Urinary bladder (tissue), 4 donors: Measurements from ENCODE around the gene C6orf47. TPM values are rescaled to one million over a fixed set of nuclear protein-coding genes. Genes with fewer than 3 reads are reported as not detected.

ENCODE experiments used
- DNase-seq: peaks from one replicate; pipeline ENCODE4 v3.0.0-alpha.2; 2015; ENCODE audit errors: extremely low spot score
- H3K27ac ChIP-seq: one replicate; pipeline ENCODE4 v1.5.1; 2013; ENCODE audit warnings: low read depth, mild to moderate bottlenecking, moderate library complexity
- H3K36me3 ChIP-seq: one replicate; pipeline ENCODE4 v1.6.1; 2013; ENCODE audit warnings: mild to moderate bottlenecking, moderate library complexity; ENCODE audit not compliant: insufficient read depth
- H3K4me1 ChIP-seq: one replicate; pipeline ENCODE4 v1.6.1; 2013; ENCODE audit warnings: mild to moderate bottlenecking, moderate library complexity; ENCODE audit not compliant: insufficient read depth
- H3K4me3 ChIP-seq: one replicate; pipeline ENCODE4 v1.5.1; 2013; ENCODE audit warnings: low read depth, low read length
- WGBS: extraction: QIAGEN DNeasy Blood & Tissue Kit; methylation state at CpG from one replicate; pipeline ENCODE4 v1.1.7; 2013; 5-methylcytosine and 5-hydroxymethylcytosine counted together
- polyA plus RNA-seq: library from polyadenylated mRNA; stranded (reverse); fragments of 200-250 nt; gene quantifications from one replicate; pipeline ENCODE4 v1.2.3, GENCODE V29; 2013
- total RNA-seq: library from RNA; depleted of rRNA; stranded (reverse); fragments of >200 nt; gene quantifications from one replicate; pipeline ENCODE4 v1.2.3, GENCODE V29; 2014
- donor health status: healthy with polysubstance abuse.
- donor health status: healthy.

The C6orf47 gene
- total and polyA plus RNA-seq, 2 donors = 17.6 to 29.7 TPM

- Histone ChIP-seq H3K4me3 (no peak overlapping the region), H3K36me3 (peaks cover 2% of the 10 kb centered on the region), H3K27ac (no peak overlapping the region), H3K4me1 (no peaks in the 10 kb centered on the region)
- DNase-seq = no peak
- WGBS = 72% methylated on average over 8 of the region's 8 CpGs
Observed at GRCh38 chr6:31677955-31678354, 17.4 kb upstream of the C6orf47 start.

DNA sequence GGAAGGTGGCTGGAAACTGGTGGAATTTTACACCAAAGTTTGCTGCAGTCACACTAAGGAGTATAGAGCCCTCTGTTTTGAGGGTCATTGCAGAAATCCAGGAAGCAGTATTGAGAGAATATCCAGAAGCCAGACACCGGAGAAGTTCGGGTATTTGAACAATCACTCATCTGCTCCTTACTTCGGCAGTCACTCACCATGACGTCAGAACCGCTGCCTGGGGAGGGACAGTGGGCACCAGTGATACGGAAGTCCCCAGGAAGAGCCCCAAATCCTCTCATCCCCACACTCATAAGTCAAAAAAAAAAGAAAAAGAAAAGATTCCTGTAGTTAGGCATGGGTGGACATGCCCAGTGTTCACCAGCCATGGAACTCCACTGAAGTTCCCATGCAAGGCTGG, 16.3 kb upstream of the C6orf47 start:
- 72% methylated on average over 6 of the region's 6 CpGs for WGBS
- Histone ChIP-seq H3K4me1 (no peaks in the 10 kb centered on the region), H3K36me3 (peaks cover 2% of the 10 kb centered on the region), H3K27ac (no peak overlapping the region), H3K4me3 (no peak overlapping the region)
- no peak for DNase-seq

DNA sequence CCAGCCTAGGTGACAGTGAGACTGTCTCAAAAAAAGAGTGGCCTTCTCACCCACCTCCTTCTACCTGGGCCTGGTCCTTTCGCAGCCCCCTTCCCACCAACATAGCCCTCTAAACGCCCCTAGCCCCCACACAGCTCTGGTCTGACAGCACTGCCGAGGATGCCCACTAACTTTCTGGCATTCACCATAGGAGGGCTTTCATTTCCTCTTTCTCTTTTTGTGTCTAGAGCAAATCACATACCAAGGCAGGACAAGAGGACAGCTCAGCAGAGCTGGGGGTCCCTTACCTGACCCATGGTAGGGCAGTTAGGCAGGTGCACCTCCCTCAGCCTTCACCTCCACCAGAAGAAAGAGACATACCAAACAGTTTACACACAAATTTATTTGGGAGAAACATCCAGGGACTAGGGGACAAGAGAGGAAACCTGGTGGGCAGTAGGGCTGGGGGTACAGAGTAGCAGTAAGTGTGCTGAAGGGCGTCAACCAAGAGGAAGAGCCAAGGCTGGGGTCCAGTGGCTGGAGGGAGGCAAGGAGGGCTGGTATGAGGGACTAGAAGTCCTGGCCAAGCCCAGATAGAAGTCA, 15.8 kb upstream of the C6orf47 start:
- H3K36me3 ChIP-seq = peaks cover 2% of the 10 kb centered on the region

GRCh38 chr6:31669676-31670075, 9.1 kb upstream of the C6orf47 start, which contains the start of gene LY6G5B:
TSS of gene LY6G5B (plus strand) at chr6:31669976. CDS start at chr6:31670951, 975 bp downstream.
- no peak for DNase-seq
- Histone ChIP-seq H3K4me3 (no peak within 1 kb of the TSS), H3K36me3 (peaks cover 11% of the 10 kb centered on the region), H3K27ac (no peak within 1 kb of the TSS), H3K4me1 (no peaks in the 10 kb centered on the region)
- 92% methylated on average over 8 of the region's 8 CpGs for WGBS

More for the DNA sequence above, 15.8 kb upstream of the C6orf47 start:
- no peak overlapping the region for H3K27ac ChIP-seq
- DNase-seq = no peak
- WGBS = 85% methylated on average over 4 of the region's 4 CpGs
- H3K4me1 ChIP-seq = no peaks in the 10 kb centered on the region
- no peak overlapping the region for H3K4me3 ChIP-seq

GRCh38 chr6:31666337-31666965, 5.9 kb upstream of the C6orf47 start:
- Histone ChIP-seq H3K4me3 (peak overlapping the region; percentile 80), H3K4me1 (no peaks in the 10 kb centered on the region), H3K36me3 (peaks cover 8% of the 10 kb centered on the region), H3K27ac (peak overlapping the region; percentile 87)
- WGBS = 4% methylated on average over 15 of the region's 15 CpGs
- DNase-seq = no peak

DNA sequence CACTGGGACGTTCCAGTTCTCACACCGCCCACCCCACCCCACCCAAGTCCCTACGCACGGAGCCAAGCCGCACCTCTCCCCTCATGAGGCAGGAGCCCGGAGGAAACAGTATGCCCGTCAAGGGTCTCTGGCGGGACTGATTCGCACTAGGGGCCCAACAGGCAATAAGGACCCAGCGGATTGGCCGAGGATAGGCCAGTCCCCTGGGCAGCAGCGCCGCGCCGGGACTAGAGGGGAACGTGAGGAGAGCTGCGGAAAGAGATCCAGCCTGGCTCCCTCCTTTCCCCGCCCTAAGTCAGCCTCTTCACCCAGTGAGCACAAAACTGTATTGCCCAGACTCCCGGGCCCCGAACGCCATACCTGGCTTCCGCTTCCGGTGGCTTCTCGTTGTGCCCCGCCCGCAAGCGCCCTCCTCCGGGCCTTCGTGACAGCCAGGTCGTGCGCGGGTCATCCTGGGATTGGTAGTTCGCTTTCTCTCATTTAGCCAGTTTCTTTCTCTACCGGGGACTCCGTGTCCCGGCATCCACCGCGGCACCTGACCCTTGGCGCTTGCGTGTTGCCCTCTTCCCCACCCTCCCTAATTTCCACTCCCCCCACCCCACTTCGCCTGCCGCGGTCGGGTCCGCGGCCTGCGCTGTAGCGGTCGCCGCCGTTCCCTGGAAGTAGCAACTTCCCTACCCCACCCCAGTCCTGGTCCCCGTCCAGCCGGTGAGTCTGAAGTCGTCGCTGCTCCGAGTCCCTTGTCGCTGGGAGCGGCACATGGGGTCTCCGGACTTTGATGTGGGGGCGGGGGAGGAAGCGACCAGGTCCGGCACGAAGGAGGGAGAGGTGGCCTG, 5.1 kb upstream of the C6orf47 start, which contains the start of gene CSNK2B:
TSS of gene CSNK2B (plus strand) at position 580 of the 836 bp plus-strand sequence. CDS start 752 bp downstream, outside the sequence.
- Histone ChIP-seq H3K36me3 (peaks cover 7% of the 10 kb centered on the region), H3K27ac (peak within 1 kb of the TSS; percentile 92), H3K4me3 (peak within 1 kb of the TSS; percentile 80), H3K4me1 (no peaks in the 10 kb centered on the region)
- peak; percentile 97 for DNase-seq
- under 1% methylated on average over 63 of the region's 63 CpGs for WGBS

DNA sequence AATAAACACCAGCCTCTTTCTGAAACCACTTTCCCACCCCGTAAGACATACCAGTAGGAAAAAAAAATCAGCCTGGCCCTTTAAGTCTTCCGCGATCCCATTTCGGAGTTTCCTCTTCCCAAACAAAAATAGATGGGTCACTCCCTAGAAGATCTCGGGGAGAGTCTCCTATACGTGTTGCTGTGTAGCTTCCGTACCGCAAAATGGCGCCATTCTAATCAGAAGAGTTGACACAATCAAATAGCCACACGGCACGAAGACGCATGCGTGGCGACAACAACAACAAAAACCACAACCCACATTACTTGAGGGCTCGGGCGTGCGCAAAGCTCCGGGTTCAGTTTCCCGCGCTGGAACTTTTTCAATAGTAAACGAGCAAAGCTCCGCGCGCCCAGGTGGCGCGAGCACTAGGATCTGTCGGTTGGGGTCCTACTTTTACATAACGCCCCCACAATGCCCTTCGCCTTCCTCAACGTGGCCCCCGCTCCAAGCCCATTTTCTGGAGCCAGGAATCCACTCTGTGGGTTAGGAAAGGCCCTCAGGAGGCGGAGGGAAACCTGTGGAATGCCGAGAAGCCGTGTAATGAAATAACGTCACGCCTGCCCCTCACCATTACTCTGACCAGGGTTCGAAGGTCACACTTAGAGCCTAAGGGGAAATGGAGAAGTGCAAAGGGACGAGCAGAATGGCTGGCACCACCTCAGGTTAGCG, 4.4 kb upstream of the C6orf47 start, which contains the start of gene GPANK1:
TSS of gene GPANK1 (minus strand) at position 208 of the 711 bp plus-strand sequence. CDS start 519 bp downstream, outside the sequence.
- WGBS = under 1% methylated on average over 39 of the region's 39 CpGs
- Histone ChIP-seq H3K27ac (peak within 1 kb of the TSS; percentile 92), H3K36me3 (peaks cover 6% of the 10 kb centered on the region), H3K4me3 (peak within 1 kb of the TSS; percentile 80), H3K4me1 (no peaks in the 10 kb centered on the region)
- DNase-seq = peak; percentile 92

GRCh38 chr6:31663961-31664789, 3.6 kb upstream of the C6orf47 start:
- peaks cover 1% of the 10 kb centered on the region for H3K36me3 ChIP-seq
- 10% methylated on average over 17 of the region's 17 CpGs for WGBS
- peak overlapping the region; percentile 92 for H3K27ac ChIP-seq
- no peak for DNase-seq
- peaks cover 3% of the 10 kb centered on the region for H3K4me1 ChIP-seq
- peak overlapping the region; percentile 80 for H3K4me3 ChIP-seq

DNA sequence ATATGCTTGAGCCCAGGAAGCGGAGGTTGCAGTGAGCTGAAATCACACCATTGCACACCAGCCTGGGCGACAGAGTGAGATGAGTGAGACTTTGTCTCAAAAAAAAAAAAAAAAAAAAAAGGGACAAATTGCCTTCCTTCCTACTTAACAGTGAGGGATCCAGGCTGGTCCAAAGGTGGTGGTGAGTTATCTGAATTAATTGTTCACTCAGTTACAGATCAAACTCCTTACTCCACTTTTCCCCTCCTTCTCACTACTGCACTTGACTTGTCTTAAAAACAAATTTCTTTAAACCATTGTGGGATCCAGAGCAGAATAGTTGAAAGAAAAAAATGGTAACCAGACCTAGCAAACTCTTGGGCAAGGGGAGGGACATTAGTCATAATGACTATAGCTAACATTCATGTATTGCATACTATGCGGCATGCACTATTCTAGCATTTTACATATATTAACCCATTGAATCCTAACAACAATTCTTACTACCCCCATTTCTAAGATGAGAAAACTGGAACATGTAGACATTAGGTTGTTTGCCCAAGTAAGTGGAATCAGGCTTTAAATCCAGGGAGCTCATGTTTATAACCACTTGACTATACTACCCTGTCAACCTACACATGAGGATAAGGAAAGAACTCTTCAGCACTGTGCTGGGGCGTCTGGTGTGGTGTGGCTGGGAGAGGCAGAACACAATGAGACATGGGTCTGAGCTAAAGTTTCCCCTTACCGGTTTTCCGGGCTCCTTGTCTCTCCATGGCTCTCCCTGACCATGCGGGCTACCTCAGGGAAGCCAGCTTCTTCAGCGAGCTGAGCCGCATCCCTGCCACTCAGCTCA, 2.8 kb upstream of the C6orf47 start:
- no peaks in the 10 kb centered on the region for H3K36me3 ChIP-seq
- peak overlapping the region; percentile 80 for H3K4me3 ChIP-seq
- H3K27ac ChIP-seq = peak overlapping the region; percentile 49
- peaks cover 3% of the 10 kb centered on the region for H3K4me1 ChIP-seq
- DNase-seq = no peak
- WGBS = 56% methylated on average over 9 of the region's 9 CpGs

- Histone ChIP-seq H3K4me3 (no peak overlapping the region), H3K36me3 (no peaks in the 10 kb centered on the region), H3K4me1 (peaks cover 3% of the 10 kb centered on the region), H3K27ac (no peak overlapping the region)
- 90% methylated on average over 12 of the region's 12 CpGs for WGBS
- DNase-seq = no peak
Observed at GRCh38 chr6:31662124-31662723, 1.6 kb upstream of the C6orf47 start.

DNA sequence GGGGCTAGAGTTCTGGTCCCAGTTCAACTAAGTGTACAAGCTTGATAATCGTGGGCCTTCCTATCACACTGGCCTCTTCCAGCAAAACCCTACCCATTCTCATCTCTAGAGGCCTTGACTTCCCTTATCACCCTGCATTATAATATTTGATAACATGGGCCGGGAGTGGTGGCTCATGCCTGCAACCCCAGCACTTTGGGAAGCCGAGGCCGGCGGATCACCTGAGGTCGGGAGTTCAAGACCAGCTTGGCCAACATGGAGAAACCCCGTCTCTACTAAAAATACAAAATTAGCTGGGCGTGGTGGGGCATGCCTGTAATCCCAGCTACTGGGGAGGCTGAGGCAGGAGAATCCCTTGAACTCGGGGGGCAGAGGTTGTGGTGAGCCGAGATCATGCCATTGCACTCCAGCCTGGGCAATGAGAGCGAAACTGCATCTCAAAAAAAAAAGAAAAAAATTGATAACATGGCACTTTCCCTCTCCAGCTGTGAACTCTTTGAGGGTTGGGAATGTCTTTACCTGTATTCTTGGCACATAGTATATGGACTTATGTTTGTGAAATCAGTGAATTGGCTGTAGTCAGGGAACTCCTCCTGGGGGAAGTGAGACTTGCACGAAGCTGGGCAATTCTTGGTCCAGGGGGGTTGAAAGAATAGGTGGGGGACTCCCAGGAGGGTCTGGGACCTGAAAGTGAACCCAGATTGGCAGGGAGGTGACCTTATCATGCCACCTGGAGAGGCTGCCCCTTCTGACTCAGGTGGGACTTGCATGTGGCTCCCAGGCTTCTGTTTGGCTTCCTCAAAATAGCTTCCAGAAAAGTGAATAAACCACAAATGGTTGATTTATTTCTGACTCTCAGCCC, 915 bp upstream of the C6orf47 start:
- Histone ChIP-seq H3K36me3 (no peaks in the 10 kb centered on the region), H3K4me1 (peaks cover 3% of the 10 kb centered on the region), H3K27ac (peak overlapping the region; percentile 92), H3K4me3 (peak overlapping the region; percentile 81)
- WGBS = 75% methylated on average over 12 of the region's 12 CpGs
- no peak for DNase-seq
